Neutrophil (primary cell): Measurements from ENCODE around the gene BZW1.

Experiments
- H3K27ac ChIP-seq: fragments of 200-600 bp; sonication (generic); 2 replicates; pipeline ENCODE4 v1.5.1; 2016; ENCODE audit warnings: mild to moderate bottlenecking, moderate library complexity
- H3K27me3 ChIP-seq: fragments of 200-600 bp; sonication (generic); 2 replicates; pipeline ENCODE4 v1.6.0; 2016; ENCODE audit warnings: mild to moderate bottlenecking
- H3K36me3 ChIP-seq: fragments of 200-600 bp; sonication (generic); 2 replicates; pipeline ENCODE4 v1.5.1; 2017
- H3K4me1 ChIP-seq, 2 experiments: fragments of 200-600 bp in 1 of 2; sonication (generic) in 1 of 2; 1 replicate in 1 of 2; 2 replicates in 1 of 2; pipeline versions ENCODE4 v1.5.1 to v1.6.1; 2013 to 2016; ENCODE audit warnings: low read depth in 1 of 2, low read length in 1 of 2, mild to moderate bottlenecking in 1 of 2, moderate library complexity in 1 of 2; ENCODE audit not compliant: control insufficient read depth in 1 of 2, insufficient read depth in 1 of 2
- H3K4me3 ChIP-seq, 2 experiments: fragments of 200-600 bp in 1 of 2; sonication (generic) in 1 of 2; 1 replicate in 1 of 2; 2 replicates in 1 of 2; pipeline ENCODE4 v1.5.1; 2013 to 2016; ENCODE audit warnings: low read depth in 1 of 2, low read length in 1 of 2, mild to moderate bottlenecking in 1 of 2, moderate library complexity in 1 of 2
- H3K9me3 ChIP-seq: fragments of 200-600 bp; sonication (generic); 2 replicates; pipeline ENCODE4 v1.5.1; 2016
- TF ChIP-seq, protein P1 (sequence below): fragments of 200-600 bp; sonication (generic); IDR thresholded peaks from 2 replicates; pipeline ENCODE4 v1.5.1; 2016; ENCODE audit warnings: antibody characterized with exemption

Gene BZW1

DNA sequence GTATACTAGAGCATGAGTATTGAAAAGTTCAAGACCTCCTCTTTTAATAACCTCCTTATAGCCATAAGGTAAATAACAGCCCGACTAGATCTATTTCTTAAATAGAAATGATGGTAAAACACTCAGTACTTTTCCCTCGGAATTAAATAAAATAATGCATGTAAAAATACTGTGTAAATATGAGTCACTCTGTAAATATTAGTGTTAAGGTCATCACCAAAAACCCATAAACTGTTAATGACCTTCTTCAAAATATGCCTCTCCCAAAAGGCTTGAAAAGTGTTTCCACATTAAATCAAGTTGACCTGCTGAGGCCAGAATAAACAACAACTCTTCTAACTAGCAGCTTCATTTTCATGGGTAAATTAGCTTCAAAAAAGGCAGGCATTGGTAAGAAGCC, 25.3 kb upstream of the BZW1 start:
- no peaks in the 10 kb centered on the region for H3K9me3 ChIP-seq
- no peak overlapping the region for H3K27ac ChIP-seq
- H3K4me1 ChIP-seq = peaks cover 9 to 11% of the 10 kb centered on the region in 2 experiments
- no peaks in the 10 kb centered on the region for H3K27me3 ChIP-seq
- no peak overlapping the region for H3K4me3 ChIP-seq
- TF ChIP-seq, protein P1, sequence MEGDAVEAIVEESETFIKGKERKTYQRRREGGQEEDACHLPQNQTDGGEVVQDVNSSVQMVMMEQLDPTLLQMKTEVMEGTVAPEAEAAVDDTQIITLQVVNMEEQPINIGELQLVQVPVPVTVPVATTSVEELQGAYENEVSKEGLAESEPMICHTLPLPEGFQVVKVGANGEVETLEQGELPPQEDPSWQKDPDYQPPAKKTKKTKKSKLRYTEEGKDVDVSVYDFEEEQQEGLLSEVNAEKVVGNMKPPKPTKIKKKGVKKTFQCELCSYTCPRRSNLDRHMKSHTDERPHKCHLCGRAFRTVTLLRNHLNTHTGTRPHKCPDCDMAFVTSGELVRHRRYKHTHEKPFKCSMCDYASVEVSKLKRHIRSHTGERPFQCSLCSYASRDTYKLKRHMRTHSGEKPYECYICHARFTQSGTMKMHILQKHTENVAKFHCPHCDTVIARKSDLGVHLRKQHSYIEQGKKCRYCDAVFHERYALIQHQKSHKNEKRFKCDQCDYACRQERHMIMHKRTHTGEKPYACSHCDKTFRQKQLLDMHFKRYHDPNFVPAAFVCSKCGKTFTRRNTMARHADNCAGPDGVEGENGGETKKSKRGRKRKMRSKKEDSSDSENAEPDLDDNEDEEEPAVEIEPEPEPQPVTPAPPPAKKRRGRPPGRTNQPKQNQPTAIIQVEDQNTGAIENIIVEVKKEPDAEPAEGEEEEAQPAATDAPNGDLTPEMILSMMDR = no peak
- H3K36me3 ChIP-seq = no peaks in the 10 kb centered on the region

DNA sequence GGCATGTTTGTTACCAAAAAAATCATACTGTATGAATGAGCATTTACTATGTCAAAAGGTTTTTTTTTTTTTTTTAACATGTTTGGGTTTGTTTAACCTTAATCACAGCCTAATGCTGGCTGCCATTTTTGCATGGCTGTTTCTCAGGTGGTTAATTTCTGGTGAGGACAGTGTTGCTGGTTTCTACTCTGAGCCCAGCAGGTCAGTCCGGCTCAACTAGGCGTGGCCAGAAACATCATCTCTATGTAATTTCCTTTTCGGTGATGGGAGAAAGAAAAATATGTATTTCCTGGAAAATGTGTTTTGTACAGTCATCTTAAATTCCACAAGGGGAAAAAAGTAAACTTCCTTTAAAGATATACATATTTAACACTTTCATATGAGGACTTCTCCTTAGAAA, 24.9 kb upstream of the BZW1 start:
- H3K4me3 ChIP-seq = no peak overlapping the region

DNA sequence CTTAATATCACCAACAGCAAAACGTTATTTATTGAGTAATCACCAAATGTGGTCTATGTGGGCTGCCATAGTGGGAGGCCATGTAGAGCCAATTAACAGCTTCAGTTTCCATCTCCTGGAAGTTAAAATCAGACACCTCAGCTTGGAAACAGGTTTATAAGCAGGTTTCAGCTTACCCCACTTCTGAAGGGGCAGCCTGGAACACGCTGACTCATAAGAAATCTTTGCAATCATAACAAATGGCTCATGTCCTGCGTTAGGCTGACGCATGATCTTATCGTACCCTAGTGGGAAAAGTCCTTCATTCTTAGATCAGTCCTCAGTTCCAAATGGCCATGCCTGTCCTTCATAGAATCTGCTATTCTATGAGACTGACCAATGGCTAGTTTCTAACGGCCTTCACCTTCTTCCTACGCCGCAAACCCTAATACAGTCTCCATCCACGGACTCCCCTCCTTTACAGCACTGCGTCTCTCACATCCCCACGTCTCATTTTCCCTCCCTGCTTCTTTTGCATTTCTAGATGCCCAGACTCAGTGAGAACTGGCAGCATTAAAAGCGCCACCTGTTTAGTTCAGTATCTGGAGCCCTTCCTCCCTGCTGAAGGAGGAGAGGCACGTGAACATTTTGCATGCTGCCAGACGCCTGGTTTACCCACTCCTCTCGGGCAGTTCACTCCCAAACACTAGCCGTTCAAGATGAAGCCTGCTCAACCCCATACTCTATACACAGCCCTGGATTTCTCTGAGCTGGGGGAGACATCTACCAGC, 24.2 kb upstream of the BZW1 start:
- TF ChIP-seq, protein P1 = no peak
- no peaks in the 10 kb centered on the region for H3K27me3 ChIP-seq
- no peaks in the 10 kb centered on the region for H3K36me3 ChIP-seq
- no peak overlapping the region for H3K27ac ChIP-seq
- H3K9me3 ChIP-seq = no peaks in the 10 kb centered on the region
- no peak overlapping the region for H3K4me3 ChIP-seq
- H3K4me1 ChIP-seq = no peaks in the 10 kb centered on the region

More for the DNA sequence above, 24.9 kb upstream of the BZW1 start:
- Histone ChIP-seq H3K27ac (no peak overlapping the region), H3K27me3 (no peaks in the 10 kb centered on the region), H3K4me1 (peaks cover 5 to 7% of the 10 kb centered on the region in 2 experiments), H3K9me3 (no peaks in the 10 kb centered on the region), H3K36me3 (no peaks in the 10 kb centered on the region)
- TF ChIP-seq, protein P1 = no peak

DNA sequence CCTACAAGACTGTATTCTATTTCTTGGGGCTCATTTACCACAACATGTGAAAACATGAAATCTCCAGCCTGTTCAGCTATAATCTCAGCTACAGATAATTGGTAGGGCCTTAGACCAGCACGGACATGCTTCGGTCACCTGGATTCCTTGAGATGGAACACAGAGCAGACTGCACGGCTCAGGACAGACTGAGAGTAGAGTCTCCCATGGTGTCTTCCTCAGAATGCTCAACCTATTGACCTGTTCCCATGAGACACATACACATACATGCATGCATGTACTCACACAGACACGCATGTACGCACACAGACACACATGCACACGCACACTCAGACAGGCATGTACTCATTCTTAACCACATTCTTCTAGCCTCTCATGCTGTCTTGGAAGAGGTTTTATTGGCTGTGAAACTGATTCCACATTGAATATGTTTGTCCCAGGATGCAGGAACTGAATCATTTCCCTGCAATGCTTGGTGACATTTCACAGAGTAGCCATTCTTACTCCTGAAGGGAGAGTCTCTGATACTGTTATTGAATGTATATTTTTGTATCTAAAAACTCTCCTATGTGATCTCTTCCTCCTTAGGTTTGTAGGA, 23.5 kb upstream of the BZW1 start:
- TF ChIP-seq, protein P1 = no peak
- Histone ChIP-seq H3K4me1 (no peaks in the 10 kb centered on the region), H3K27me3 (no peaks in the 10 kb centered on the region), H3K36me3 (no peaks in the 10 kb centered on the region), H3K27ac (no peak overlapping the region), H3K9me3 (no peaks in the 10 kb centered on the region), H3K4me3 (no peak overlapping the region)

DNA sequence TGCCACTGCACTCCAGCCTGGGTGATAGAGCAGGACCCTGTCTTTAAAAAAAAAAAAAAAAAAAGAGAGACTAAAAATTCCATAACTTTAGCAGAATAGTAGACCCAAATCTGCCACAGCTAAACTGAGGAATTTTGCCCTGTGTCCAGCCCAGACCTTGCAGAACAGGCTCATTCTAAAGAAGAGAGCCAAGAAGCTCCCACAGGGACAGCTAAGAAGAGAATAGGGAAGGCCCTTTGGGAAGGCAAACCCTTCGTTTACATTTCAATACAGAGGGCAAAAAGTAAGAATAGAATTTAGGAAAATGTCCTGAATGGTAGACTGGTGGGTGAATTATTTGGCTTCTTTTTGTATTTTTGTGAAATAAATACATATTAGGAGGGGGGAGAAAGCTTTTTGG, 21.5 kb upstream of the BZW1 start:
- Histone ChIP-seq H3K4me3 (no peak overlapping the region), H3K27me3 (no peaks in the 10 kb centered on the region), H3K4me1 (no peaks in the 10 kb centered on the region), H3K36me3 (no peaks in the 10 kb centered on the region), H3K9me3 (no peaks in the 10 kb centered on the region), H3K27ac (no peak overlapping the region)
- TF ChIP-seq, protein P1 = no peak
